GM19467 (cell line): ENCODE results near the gene PRKAR2A.

Experiments
- ATAC-seq: cut with Tn5 transposase; IDR thresholded peaks from one replicate; pipeline ENCODE4 v1.9.1; 2021; ENCODE audit warnings: mild to moderate bottlenecking, moderate library complexity; ENCODE audit not compliant: unreplicated experiment

Gene PRKAR2A

DNA sequence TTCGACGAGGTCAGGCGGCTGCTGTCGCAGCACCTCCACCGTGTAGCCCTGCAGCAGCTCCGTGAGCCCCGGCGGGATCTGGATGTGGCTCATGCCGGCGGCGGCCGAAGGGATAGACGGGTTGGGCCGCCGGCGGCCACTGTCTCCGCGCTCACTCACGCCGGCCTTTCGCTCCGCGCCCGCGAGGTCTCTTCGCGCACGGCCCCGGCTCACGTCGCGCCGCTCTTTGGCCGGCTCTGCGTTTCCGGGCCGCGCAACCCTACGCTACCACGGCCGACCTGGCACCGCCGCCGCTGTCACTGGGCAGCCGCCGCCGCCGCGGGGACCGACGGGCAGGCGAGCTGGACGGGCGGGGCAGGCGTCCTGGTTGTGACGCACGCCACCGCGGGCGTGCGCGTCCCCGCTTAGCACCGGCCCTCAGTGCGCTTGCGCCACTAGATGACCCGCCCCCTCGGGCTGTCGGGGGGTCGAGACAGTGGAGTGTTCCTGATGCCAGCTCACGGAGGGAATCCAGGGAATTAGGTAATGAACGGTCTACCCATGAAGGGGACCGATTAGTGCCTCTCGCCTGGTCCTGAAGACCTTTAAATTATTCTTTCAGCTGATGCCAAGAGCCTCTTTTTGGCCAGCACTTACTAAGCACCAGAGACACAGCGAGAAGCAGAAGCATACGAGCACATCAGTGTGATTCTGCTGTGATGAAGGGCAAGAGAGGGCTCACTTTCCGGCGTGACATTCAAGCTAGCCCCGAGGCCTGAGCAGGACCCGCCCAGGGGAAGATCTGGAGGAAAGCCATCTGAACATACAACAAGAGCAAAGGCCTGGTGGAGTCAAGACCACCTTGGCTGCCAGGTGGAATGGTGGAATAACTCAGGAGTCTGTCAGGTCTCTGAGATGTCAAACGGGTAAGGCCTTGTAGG lies at the start of gene PRKAR2A:
PRKAR2A (minus strand) TSS at position 371 of the 920 bp plus-strand sequence; CDS start at position 93, 278 bp downstream.
- ATAC-seq = peak; percentile 81

DNA sequence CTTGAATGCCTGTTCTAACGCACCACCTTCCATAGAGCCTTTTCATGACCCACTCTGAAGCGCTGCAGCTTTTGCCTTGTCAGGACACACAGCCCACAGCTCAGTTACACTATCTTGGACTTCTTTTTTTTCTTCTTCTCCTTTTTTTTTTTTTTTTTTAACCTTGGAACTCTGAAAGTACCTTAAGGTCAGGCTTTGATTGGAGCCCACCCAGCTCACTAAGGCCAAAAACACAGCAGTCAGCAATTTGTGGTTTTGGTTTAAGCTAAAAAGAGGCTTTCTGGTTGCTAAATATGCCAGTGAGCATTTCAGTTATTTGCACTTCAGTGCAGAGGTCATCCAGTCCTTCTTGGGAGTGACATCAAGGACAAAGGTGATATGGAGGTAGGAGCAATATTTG lies 49.3 kb upstream of the PRKAR2A start:
- ATAC-seq = no peak

GRCh38 chr3:48894516-48894915 lies 46.8 kb upstream of the PRKAR2A start:
- ATAC-seq = no peak

- no peak for ATAC-seq
Measured at GRCh38 chr3:48891606-48892005, 43.9 kb upstream of the PRKAR2A start.

GRCh38 chr3:48885753-48886152 lies 38.1 kb upstream of the PRKAR2A start:
- ATAC-seq = no peak

- ATAC-seq = no peak
Measured at GRCh38 chr3:48881652-48882114, 34.0 kb upstream of the PRKAR2A start.

- no peak for ATAC-seq
Measured at GRCh38 chr3:48881006-48881405, 33.3 kb upstream of the PRKAR2A start.

- no peak for ATAC-seq
Measured at GRCh38 chr3:48879994-48880377, 32.3 kb upstream of the PRKAR2A start.

DNA sequence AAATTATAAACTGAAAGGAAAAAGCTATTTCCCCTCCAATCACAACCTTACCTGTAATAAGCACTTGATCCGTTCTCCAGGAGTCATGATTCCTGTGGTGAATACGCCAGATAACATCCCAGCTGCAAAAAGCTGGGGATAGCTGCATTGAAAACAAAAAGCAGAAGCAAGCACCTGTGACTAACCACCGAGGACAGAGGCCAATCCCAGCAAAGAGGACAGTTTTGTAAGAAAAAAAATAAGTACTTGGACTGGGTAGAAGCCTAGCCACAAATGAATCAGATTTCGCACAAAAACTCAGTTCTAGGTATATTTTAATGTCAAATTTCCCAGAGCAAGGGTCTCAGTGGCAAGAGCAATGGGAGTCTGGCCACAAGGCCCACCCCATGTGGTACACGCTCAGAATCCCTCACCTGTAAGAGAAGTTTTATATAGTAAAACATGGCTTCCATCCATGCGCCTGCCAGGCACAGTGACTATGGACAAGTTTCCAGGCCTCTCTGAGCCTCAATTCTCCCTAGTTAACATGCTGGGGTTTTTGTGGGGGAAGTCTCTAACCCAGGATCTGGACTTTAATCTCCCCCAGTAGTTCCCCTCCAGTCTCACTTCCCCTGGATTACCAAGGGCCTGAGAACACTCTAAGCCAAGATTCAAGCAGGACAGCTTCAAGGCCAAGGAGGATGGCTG lies 31.8 kb upstream of the PRKAR2A start:
- no peak for ATAC-seq

- ATAC-seq = no peak
Measured at GRCh38 chr3:48877671-48878070, 30.0 kb upstream of the PRKAR2A start.

GRCh38 chr3:48863122-48863521 lies 15.4 kb upstream of the PRKAR2A start:
- ATAC-seq = no peak

- ATAC-seq = no peak
Measured at GRCh38 chr3:48859206-48859605, 11.5 kb upstream of the PRKAR2A start.

- no peak for ATAC-seq
Measured at GRCh38 chr3:48858709-48859108, 11.0 kb upstream of the PRKAR2A start.

DNA sequence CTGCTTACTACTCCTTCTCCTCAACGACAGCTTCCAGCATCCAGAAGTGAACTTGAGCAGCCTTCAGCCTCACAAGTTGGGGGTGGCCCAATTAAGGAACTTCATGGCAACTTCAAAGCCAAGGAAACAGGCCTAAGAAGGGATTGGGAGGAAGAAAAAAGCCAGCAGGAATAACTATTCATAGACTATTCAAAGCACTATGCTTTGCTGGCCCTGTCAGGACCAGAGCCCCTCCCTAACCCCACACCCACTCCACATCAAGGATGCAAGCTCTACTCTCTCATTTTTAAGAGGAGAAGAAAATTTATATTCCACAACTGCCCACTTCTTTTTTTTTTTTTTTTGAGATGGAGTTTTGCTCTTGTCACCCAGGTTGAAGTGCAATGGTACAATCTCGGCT lies 10.0 kb upstream of the PRKAR2A start:
- no peak for ATAC-seq

DNA sequence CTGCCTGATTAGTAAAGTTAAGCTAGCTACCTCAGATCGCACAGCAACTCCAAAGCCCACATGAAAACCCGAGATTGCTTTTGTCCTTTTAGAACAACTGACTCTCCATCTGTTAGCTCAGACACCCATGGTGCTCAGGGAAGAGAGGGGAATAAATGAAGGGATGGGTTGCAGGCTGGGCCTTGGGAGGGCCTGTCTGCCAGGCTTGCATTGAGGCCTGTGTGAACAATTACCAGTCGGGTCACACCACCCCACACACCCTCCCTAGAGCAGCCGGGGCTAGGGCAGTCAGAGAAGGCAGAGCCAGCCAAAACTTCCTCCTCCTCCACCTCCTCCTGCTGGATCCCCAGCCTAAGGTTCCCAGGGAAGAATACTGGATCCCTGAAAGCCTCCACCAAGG lies 8.8 kb upstream of the PRKAR2A start:
- no peak for ATAC-seq

GRCh38 chr3:48855681-48856447 lies 8.2 kb upstream of the PRKAR2A start:
- ATAC-seq = no peak

DNA sequence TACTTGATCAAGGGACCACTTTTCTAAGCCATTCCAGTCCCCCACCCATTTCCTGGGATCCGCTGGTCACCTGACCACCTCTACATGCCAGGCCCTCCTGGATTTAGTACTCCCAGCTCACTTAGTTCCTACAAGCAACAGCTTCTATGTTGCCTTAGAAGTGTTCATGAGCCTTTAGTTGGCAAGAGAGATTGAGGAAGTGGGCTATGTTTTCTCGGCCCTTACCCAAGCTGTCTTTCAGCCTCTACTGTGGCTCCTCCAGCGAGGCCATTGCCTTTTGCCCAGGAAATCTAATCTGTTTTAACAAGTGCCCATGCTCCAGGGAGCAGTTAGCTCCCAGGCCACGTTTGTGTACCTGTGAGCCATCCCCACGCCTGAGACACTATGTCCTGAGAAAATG lies 4.5 kb upstream of the PRKAR2A start:
- no peak for ATAC-seq

GRCh38 chr3:48851407-48851806 lies 3.7 kb upstream of the PRKAR2A start:
- no peak for ATAC-seq

DNA sequence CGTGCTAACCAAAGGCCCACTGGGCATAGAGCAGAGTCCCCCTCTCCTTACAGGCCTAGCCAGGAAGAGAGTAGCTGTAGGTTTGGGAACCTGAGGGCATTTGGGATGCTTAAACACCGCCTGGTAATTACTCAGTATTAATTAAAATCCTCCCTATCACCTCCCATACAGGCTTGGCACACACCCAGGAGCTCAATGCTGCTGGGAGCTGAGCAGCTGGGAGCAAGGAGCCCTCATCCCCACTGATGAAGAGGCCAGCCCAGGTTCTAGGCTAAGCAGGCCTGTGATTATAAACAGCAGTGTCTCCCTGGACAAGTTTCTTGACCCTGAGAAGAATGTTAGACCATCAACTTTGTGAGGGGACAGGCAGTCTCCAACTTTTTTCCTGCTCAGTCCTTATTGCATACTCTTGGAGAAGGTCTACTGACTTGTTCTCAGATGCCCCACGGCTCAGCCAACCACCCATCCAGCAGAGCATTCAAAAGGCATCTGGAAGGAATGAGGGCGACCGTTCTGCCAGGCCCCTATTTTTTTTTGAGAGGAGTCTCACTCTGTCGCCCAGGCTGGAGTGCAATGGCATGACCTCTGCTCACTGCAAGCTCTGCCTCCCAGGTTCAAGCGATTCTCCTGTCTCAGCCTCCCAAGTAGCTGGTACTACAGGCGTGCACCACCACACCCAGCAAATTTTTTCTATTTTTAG lies 1.3 kb upstream of the PRKAR2A start:
- ATAC-seq = no peak

DNA sequence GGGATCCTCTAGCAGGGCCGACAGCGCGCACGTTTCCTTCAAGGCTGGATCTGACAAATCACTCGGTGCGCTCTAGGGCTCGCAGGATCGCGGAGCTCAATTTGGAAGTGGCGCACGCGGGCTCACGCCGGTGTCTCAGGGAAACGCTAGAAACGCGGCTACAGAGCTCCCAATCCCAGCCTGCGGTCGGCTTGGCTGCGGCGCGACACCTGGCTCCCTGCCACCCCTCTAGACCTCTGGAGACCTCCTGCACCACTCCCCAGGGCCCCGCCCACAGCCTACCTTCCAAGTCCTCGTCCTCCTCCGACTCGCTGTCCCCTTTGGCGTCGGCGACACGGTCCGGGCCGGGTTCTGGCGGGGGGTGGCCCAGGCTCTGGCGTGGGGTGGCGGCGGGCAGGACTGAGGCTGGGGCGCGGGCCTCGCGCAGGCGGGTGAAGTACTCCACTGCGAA lies 596 bp downstream of the PRKAR2A start:
- peak; percentile 37 for ATAC-seq

DNA sequence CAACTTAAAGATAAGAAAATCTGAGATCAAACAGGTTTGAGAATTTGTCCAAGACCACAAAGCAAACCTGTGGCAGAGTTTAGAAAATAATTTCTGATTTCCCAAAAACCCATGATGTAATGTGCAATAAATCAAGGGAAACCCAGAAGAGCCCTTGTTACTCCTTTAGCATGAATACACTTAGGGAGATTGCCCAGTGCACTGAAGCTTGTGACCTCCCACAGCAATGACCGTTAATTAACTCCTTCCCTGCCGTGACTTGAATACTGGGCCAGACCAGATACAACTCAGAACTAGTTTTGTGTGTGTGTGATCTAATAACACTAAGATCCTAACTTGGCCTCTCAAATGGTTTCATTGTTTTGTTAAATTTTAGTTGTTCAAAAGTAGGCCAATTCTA lies 2.5 kb downstream of the PRKAR2A start:
- no peak for ATAC-seq
